NCI-H82 treated with DMSO at 0.1 percent for 48 hours (cell line): ENCODE measurements around the gene ETV6.
A peak's percentile ranks its signal among the peaks of the same experiment; 100 is the strongest.

Source experiments
- DNase-seq: peaks from one replicate; lab custom pipeline; 2025; ENCODE audit not compliant: unreplicated experiment; lab: John Stamatoyannopoulos, UW

ETV6 gene

DNA sequence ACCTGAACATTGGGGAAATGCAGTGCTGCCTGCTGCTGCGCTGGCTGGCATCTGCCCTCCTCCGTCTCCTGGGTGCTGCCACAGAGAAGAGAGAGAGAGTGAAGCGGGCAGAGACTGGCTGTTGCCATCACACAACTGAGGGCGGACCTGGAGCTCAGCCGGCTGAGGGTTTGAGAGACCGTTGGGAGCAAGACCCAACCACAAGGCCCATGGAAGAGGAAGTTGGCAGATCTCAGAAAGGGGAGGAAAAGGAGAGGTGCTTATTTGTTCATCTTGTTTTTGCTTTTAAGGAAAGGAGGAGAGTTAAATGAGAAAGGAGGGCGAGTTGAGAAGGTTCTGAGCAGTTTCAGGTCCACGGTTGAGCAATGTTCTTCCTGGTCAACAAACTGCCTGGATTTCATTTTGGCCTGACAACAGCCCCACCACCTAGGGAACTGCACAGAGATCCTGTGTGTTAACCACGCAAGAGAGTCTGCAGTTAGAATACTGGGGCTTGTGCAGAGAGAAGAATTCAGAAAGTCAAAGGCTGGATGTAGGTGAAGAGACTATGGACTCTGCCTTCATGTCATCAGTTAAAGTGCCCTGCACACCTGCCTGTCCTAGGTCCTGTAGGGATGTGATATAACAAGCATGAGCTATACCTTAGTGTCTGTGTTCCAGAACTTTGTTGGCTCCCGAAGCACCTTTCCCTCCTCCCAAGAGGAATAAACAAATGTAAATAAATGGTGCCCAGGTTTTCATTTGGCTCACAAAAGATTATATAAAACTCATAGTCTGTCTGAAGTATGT, 124.6 kb downstream of the ETV6 start:
- DNase-seq: no peak

DNA sequence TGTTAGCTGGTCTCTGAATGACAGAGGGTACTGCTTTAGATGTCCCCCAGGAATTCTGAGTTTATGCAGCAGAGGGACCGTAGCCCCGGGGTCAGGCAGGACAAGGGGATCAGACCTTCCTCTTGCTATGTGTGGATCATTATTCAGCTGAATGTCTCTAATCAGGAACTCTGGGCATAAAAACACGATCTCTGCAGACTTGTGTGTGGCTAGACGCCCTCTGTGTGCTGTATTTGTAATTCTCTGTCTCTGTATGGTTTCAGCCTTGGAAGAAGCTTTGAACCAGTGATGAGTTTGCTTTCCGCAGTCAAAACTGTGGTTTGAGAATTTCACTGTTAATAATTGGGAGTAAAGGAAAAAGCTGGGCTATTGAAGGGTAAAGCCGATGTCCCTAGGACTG, 125.3 kb downstream of the ETV6 start:
- no peak for DNase-seq

DNA sequence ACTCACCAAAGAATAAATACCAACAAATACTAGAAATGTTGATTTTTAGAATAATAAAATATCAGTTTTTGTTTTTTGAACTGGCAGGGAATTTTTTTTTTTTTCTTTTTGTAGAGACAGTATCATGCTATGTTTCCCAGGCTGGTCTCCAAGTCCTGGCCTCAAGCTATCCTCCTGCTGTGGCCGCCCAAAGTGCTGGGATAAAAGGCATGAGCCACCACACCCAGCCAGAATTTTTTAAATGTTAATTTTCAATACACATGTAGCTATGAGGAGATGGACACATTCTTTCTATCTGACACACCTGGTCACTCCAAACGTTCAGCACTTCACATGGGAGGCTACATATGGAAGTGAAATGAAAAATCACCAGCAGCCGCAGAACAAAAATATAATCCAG, 126.8 kb downstream of the ETV6 start:
- no peak for DNase-seq

DNA sequence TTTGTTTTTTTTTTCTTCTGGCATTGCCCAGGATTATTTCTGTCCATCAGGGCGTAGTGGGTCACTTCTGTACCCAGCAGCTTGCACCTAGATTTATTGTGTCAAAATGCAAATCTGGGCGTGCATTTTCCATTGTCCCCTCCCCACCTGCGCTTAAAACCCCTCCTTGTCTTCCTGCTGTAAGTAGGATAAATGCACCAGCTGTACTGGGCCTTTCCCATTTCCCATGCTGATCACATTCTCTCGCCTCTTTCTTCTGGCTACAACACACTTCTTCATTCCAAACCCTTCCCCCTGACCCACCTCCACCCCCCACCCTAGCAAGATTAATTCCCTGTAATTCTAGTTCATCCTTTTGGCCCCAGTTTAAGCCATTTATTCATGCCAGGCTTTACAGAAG, 128.0 kb downstream of the ETV6 start:
- DNase-seq: peak; percentile 82

DNA sequence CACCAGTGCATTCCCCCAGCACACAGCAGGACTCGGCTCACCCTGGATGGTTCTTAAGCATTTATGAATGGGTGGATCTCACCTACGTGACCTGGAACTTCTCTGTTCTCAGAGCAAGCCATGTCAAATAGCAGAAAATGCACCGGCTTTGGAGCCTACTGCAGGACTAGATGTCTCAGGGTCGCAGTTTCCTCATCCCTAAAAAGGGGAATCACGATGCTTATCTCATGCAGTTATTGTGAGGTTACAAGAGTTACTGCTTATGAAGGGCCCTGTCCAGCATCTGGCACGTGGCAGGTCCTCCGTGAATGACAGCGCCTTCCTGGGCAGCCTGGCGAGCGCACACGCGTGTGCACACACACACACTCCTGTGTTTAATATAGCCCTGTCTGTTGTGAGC, 128.5 kb downstream of the ETV6 start:
- no peak for DNase-seq

DNA sequence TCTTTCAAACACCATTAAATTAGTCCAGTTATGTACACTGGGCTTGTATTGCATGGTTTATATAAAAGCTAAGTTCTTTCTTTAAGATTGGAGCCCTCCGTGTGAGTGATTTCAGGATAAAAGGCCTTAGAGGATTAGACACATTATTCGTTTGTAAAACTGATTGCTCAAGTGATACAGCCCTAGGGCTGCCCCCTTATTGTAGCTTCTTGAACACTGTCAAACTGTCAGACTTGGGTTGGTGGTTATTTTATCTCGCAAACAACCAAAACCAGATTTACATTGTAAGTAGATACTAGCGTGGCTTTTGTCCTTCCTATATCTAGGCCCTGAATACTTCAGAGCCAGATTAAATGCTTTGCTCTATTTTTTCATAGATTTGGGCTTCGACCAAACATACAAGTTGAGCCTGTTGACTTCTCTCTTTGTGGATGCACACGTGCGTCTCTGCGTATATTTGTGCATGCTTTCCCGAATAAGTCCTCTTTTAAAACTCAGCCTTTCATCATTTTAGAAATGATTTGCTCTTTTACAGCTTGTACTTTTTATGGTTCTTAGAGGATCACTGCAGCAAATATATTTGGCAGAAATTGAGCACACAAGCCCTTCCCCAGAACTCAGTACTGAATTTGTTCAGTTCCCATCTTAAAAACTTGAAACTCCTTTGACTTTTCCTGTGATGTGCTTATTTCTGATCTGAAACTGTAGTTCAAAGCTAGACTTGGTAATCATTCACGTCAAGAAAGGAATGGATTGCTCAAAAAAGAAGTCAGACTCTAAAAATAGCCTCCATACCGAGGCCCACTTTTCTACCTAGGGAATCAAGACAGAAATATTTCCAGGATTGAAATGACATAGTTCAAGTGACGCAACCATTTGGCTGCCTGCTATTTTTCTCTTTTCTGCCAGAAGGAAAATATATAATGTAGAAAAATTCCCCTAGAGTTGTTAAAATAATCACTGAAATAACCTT, 129.5 kb downstream of the ETV6 start:
- peak; percentile 21 for DNase-seq

DNA sequence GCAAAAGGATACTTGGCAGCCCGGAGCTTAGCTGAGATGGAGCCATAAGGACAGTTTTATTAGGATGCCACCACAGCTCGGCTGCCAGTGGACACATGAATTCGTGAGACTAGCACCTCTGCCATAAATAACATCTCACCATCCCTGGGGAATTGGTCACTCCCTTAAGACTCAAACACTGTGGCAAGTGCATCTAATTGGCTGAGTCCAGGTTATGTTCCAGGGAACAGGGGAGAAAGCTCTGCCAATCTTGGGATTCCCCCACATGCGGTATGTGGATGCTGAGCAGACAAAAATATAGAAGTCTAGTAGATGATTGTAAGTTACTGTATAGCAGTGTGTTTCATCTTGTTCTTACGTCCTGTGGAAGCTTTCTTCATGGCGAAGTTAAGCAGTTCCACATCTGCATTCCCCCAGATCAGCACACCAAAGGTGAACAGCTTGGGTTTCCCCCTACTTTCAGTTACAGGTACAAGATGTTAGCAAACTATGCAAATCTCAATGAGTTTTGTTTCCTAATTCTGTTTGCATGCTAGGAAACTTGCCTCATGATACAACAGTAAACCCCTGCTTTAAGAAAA, 131.1 kb downstream of the ETV6 start:
- no peak for DNase-seq

DNA sequence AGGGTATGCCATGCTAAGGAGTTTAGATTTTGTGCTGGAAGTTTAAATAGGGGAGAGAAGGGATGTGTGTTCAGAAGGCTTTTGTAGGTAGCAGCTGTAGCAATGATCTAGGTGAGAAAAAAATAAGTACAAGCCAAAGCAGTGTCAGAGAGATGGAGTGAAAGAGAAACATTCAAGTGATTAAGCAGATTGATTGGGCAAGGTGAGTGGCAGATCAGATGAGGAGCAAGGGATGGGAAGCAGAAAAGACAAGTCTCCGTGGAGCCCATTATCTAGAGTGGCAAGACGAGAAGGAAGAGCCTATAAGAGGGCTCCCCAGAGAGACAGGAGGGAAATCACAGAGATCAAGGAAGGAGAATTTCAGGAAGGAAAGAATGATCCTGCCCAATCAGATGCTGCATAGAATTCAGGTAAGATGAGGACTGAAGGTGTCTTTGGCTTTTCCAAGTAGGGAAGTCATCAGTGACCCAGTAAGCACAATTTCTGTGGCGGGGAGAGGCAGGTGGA, 133.5 kb downstream of the ETV6 start:
- DNase-seq: no peak

DNA sequence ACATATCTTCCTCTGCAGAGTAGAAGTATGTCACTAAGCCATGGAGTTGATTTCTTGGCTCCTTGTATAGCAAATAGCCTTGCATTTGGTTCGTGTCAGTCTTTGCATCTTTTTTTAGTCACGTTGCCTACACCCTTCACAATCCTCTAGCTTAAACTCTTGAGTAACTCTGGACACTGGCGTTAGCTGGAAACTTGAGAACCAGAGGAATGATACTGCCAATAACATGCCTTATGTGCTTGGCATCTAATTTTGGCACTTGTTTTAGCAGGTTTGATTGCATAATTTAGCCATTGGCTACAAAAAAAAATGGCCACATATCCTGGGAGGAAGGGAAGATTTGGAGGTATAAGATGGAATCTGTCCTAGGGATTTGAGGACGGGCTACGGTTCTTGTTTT, 136.2 kb downstream of the ETV6 start:
- DNase-seq: no peak

DNA sequence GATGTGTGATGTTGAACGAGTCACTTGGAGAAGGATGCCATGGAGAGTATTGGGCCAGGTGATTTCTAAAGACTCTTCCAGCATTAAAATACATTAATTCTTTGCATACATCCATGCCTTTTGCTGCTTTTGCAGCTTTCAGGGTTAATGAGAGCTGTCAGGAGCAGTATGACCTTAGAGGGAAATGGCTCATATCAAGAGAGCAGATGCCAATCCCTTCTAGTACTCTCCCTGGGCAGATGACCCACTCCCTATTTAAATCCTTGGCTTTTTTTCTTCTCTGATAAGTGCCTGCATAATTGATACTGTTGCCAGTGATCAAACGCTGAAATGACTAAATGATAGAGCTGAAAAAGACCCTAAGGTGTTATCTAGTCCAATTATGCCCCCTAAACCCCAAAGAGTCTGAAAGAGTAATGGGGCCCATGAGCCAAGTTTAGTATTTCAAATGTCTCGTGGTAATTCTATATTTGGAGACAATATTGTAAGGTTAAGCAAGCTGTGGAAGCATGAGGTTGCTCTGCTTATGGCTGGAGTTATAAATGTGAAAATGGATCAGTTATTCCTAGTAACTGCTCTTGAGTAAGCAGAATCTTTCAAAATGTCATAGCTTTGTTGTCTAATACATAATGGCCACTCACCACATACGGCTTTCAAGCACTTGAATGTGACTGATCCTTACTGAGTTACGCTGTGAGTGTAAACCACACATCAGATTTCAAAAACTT, 137.3 kb downstream of the ETV6 start:
- DNase-seq: no peak

DNA sequence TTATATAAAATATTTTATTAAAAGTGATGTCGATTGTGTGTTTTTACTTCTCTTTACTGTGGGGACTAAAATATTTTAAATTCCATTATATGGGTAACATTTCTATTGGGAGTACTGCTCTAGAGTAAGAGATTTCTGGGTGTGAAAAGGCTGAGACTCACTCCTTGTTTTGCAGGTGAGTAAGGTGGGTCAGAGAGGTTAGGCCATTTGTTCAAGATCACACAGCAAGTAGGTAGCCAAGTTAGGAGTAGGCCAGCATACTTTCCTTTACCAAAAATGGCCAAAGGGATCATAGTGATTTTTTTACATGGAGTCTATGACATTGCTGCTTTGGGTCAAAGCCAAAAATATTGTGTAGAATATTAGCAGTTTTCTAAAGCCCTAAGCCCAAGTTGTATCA, 138.0 kb downstream of the ETV6 start:
- no peak for DNase-seq

DNA sequence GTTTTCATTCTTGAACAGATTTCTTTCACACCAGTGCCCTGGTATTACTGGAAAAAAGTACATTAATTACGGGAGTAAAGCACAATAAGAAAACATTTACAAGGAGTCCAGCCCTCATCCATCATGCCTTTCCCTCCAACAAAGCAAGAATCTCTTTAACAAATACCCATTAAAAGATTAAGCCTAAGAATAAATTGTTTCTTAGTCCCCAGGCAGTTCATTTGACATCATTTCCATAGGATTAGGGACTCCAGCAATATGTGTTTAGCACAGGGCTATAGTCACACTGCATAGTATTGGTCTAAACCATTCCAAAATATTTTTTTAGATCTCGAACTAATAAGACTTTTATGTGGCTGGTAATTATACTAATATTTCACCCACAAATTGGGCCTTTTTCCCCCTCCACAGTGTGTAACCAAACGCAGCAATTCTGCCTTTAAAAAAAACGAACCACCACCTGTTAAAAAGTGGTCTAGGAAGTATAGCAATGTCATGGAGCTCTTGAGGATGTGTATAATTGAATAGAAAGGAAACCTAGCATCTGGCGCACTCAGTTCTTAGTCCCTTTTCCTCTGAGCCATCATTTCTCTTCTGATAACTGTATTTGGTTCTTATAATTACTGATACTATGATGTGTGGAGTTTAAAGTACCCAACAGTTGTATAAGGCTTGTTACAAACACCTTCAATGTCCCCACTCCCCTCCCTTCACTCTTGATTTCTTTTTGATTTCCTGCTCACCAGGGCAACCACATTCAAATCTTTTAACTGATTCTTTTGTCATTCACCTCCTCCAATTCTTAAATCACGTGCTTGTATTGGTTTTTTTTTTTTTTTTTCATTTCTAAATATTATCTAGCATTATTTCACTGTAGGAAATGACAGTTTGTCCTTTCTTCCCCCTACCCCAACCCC, 138.7 kb downstream of the ETV6 start:
- peak; percentile 92 for DNase-seq

DNA sequence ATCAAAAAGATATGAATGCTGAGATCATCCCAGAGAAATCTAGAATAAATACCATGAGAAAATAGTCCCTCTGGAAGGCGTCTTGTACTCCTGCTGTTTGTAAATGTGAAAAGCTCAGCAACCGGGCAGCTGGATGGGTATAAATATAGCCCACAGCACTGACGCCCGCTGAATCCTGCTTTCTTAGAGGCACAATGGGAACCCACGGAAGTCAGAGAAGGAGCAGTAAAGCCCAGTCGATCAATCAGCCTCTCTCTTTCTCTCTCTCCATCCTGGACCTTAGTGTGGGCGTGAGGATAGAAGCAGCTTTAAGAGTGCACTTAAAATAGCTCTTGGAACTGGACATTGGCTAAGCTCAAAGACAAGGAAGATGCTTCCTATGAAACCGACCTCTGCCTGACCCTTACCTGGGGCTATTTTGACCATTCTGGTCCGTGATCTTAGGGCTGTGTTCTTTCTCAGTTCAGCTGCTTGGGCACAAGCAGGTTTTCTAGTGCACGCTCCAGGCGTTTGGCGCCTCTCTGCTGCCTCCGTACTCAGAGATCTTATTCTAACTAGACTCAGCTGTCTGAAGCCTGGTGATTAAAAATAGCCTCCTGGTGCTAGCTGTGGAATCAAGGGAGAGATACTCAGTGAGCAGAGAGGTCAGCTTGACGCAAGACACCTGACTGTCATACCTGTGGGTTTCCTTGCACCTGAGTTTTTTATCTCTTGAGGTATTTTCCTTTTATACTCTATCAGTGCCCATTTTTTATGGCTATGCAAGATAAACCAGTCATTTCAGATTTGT, 144.6 kb downstream of the ETV6 start:
- DNase-seq: no peak

DNA sequence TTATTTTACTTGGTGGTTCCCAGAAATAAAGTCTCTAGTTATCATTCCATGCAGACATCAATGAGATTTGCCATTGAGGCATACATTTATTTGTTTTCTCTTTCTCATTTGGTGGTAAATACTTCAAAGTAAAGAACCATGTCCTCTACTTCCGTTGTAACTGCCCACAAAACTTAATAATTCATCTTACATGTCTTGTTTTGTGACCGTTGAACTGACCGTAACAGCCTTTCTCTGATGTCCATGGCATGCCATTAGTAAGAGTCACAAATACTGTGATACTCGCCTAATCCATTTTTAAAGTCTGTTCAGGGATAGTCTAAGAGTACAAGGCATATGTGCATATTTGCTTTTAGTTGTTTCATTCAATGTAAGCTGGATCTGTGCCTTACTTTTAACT, 145.3 kb downstream of the ETV6 start:
- DNase-seq: no peak

DNA sequence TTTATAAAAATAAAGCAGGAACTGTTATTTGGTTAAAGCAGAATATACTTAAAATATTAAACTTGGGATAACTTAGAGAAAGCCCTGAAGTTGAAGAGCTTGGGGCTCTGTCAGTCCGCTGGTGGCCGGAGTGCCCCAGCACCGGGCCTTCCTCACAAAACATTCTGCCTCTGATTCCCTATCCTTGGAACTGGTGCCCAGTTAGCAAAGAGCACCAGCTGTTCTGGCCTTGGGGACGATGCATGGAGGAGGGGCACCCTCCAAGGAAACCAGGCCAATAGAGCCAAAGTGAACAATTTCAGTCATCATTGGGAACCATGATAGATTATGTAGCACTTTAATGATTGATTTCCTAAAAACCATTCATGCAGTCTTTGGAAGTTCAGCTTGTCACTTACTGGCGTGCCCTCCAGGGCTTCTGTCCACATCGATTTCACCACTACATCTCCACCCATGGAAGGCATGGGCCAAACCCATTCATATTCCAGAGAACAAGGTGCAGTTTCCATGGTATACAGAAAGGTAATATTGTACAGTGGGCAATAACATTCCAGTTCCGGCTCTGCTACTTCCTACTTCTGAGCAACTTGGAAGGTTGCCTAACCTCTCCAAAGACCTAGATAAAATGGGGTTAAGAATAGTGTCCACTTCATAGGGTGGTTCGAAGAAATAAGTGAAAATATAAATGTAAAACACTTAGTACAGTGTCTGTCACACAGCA, 145.9 kb downstream of the ETV6 start:
- no peak for DNase-seq

DNA sequence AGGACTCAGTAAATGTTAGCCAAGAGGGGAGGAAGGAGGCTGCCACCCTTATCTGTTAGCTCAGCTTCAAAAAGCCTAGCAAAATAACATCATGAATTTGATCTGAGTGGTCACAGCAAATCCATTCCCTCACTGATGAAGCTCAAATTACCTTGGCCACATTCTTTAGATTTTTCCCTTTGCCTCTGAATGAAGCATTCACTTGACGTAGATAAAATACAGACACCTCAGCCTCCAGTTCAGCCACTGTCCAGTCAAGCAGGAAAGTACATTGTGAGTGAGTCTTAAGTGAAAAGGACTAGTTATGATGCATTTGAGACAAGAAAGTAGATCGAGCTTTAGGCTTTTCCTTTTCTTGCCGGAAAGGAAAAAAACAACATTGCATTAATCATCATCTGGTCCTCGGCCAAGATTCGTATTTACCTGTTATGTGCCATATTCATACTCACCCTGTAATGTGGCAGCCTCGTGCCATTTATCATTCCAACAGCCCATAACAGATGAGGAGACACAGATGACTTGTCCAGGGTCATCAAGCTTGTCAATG, 146.5 kb downstream of the ETV6 start:
- DNase-seq: no peak

DNA sequence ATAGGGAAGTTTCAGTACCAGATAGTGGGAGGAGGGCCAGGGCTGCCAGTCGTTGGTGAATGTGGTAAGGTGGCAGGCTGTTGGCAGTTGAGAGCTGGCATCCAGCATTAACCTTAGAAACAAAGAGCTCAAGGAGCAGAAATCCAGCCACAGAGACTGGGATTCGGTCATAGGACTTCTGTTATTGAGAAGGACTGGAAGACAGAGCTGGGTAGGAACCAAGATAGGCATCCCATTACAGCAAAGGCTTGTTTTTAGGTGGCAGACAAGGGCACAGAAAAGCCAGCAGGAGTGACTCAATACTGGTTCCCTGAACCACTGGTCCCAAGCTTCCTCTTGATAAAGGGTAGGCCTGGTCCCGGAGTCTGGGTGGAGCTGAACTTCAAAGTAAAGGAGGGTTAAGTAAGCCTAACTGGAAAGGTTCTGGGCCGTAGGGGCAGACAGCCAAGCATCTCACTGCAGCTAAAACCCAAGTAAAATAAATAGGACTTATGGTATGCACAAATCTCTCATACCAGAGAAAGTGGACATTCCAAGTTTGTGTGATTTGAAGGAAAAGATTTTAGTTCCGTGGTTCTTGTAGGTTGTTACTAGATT, 147.9 kb downstream of the ETV6 start:
- DNase-seq: no peak
